ENCODE results near the gene PKIB.
"Not testable (repeated sequence)": the region's sequence is repeated elsewhere in the genome, so short reads cannot be mapped to it uniquely, and the experiment has no call there.

PKIB gene

GRCh38 chr6:122712448-122713137 is 102.4 kb downstream of the PKIB start:
- no peak for DNase-seq (ENCODE audit: low spot score)

- no peak for DNase-seq (ENCODE audit: low spot score)
Observed at GRCh38 chr6:122713138-122713537, 102.9 kb downstream of the PKIB start.

GRCh38 chr6:122714059-122714458 is 103.9 kb downstream of the PKIB start:
- no peak for DNase-seq (ENCODE audit: low spot score)

GRCh38 chr6:122715725-122716124 is 105.5 kb downstream of the PKIB start:
- DNase-seq (ENCODE audit: low spot score) = no peak

GRCh38 chr6:122717350-122717749 is 107.1 kb downstream of the PKIB start:
- DNase-seq (ENCODE audit: low spot score) = no peak

GRCh38 chr6:122718616-122719015 is 108.4 kb downstream of the PKIB start:
- no peak for DNase-seq (ENCODE audit: low spot score)

- DNase-seq (ENCODE audit: low spot score) = no peak
Observed at GRCh38 chr6:122719176-122719575, 109.0 kb downstream of the PKIB start.

- DNase-seq (ENCODE audit: low spot score) = no peak
Observed at GRCh38 chr6:122722746-122723145, 112.5 kb downstream of the PKIB start.

GRCh38 chr6:122726649-122727048 is 116.4 kb downstream of the PKIB start:
- no peak for DNase-seq (ENCODE audit: low spot score)

- no peak for DNase-seq (ENCODE audit: low spot score)
Observed at GRCh38 chr6:122727244-122727643, 117.0 kb downstream of the PKIB start.

GRCh38 chr6:122730334-122730733 is 120.1 kb downstream of the PKIB start:
- no peak for DNase-seq (ENCODE audit: low spot score)

GRCh38 chr6:122730775-122731386 is 120.7 kb downstream of the PKIB start:
- DNase-seq (ENCODE audit: low spot score) = peak; percentile 24

GRCh38 chr6:122733259-122733658 is 123.1 kb downstream of the PKIB start:
- no peak for DNase-seq (ENCODE audit: low spot score)

GRCh38 chr6:122734529-122735395 is 124.6 kb downstream of the PKIB start:
- no peak for DNase-seq (ENCODE audit: low spot score)

GRCh38 chr6:122735582-122735981 is 125.4 kb downstream of the PKIB start:
- DNase-seq (ENCODE audit: low spot score) = no peak

- no peak for DNase-seq (ENCODE audit: low spot score)
Observed at GRCh38 chr6:122736163-122736562, 126.0 kb downstream of the PKIB start.

- DNase-seq (ENCODE audit: low spot score) = no peak
Observed at GRCh38 chr6:122736616-122737015, 126.4 kb downstream of the PKIB start.

GRCh38 chr6:122740091-122740490 is 129.9 kb downstream of the PKIB start:
- DNase-seq (ENCODE audit: low spot score) = no peak

GRCh38 chr6:122740936-122741335 is 130.7 kb downstream of the PKIB start:
- DNase-seq (ENCODE audit: low spot score) = no peak

- not testable (repeated sequence) for DNase-seq (ENCODE audit: low spot score)
Observed at GRCh38 chr6:122744247-122744646, 134.0 kb downstream of the PKIB start.

GRCh38 chr6:122744856-122745255 is 134.7 kb downstream of the PKIB start:
- not testable (repeated sequence) for DNase-seq (ENCODE audit: low spot score)

GRCh38 chr6:122746688-122747087 is 136.5 kb downstream of the PKIB start:
- DNase-seq (ENCODE audit: low spot score) = no peak

GRCh38 chr6:122747573-122747972 is 137.4 kb downstream of the PKIB start:
- peak; percentile 25 for DNase-seq (ENCODE audit: low spot score)

Measured in germinal center (tissue), 1 donor.